Hepatocyte (in vitro differentiated cells): ENCODE data around the gene MIPOL1.

Experiments used
- CTCF ChIP-seq: fragments of 200-600 bp; sonication (generic); IDR thresholded peaks from 2 replicates; pipeline ENCODE4 v1.5.1; 2016; ENCODE audit warnings: antibody characterized with exemption, mild to moderate bottlenecking; ENCODE audit not compliant: poor library complexity
- EZH2 ChIP-seq: fragments of 200-600 bp; sonication (generic); IDR thresholded peaks from 2 replicates; pipeline ENCODE4 v1.6.1; 2016; ENCODE audit warnings: antibody characterized with exemption, mild to moderate bottlenecking, borderline replicate concordance
- EZH2phosphoT487 ChIP-seq: fragments of 200-600 bp; sonication (generic); IDR thresholded peaks from one replicate; pipeline ENCODE4 v1.6.1; 2018; ENCODE audit warnings: antibody characterized with exemption, mild to moderate bottlenecking, low read depth, moderate library complexity; ENCODE audit not compliant: unreplicated experiment, severe bottlenecking

GRCh38 chr14:37247791-37248461 is 50.2 kb downstream of the MIPOL1 start:
- TF ChIP-seq CTCF (no peak), EZH2phosphoT487 (no peak), EZH2 (no peak)
